Body of pancreas (tissue), 4 donors: ENCODE data around the gene MYO10.

ENCODE experiments used
- CTCF ChIP-seq, 7 experiments: fragments of 450-650 bp in 4 of 7; fragments of 200-600 bp in 3 of 7; sonication (generic) in 3 of 7; IDR thresholded peaks; one replicate each; pipeline ENCODE4 v1.5.1; 2016 to 2019; ENCODE audit warnings: antibody characterized with exemption in 7 of 7
- POLR2A ChIP-seq, 3 donors: fragments of 450-650 bp; IDR thresholded peaks; one replicate each; pipeline ENCODE4 v1.6.1; 2016; ENCODE audit warnings: antibody characterized with exemption in 3 of 3, mild to moderate bottlenecking in 2 of 3

- TF ChIP-seq CTCF (IDR thresholded peaks at IDR 0.05), result no peak
- TF ChIP-seq POLR2A (IDR thresholded peaks at IDR 0.05), result no peak
These were observed 161.3 kb downstream of the MYO10 start for GRCh38 chr5:16774806-16775205.
